ENCODE data around the gene ADORA1. TPM values are rescaled to one million over a fixed set of nuclear protein-coding genes. Genes with fewer than 3 reads are reported as not detected.

Gene ADORA1
- total RNA-seq, 5 donors from 2014 or later (not counting 1 experiment from before 2014, with no cell fraction given), result not detected

- H3K27ac ChIP-seq (ENCODE audit: low read length), result no peak overlapping the region
- no peaks in the 10 kb centered on the region for H3K36me3 ChIP-seq (ENCODE audit: control insufficient read depth in 2 of 2, extremely low read depth in 1 of 2, insufficient read depth in 1 of 2, low read length in 1 of 2)
- H3K9me3 ChIP-seq, result no peaks in the 10 kb centered on the region
- CTCF ChIA-PET, result interaction anchor here in 1 of 2 donors (0.5 kb wide), 1 partner anchor 123 kb away, joined by 3 read pairs; no protein-coding TSS in a partner anchor
- WGBS (ENCODE audit: insufficient coverage), result 20% methylated on average over 8 of the region's 11 CpGs
- H3K4me1 ChIP-seq (ENCODE audit: control insufficient read depth in 1 of 2, extremely low read depth in 1 of 2, insufficient read depth in 2 of 2, low read length in 2 of 2), result no peaks in the 10 kb centered on the region
- Mint-ChIP-seq H3K27ac (no peak overlapping the region), H3K36me3 (no peaks in the 10 kb centered on the region), H3K4me1 (peaks cover 3 to 5% (median 4%) of the 10 kb centered on the region in 3 donors), H3K4me3 (no peak overlapping the region), H3K9me3 (no peaks in the 10 kb centered on the region), H3K27me3 (peaks cover 58 to 84% of the 10 kb centered on the region in 2 donors)
- POLR2A ChIA-PET, result no interaction called here
- no peak for DNase-seq
- peaks cover 15 to 78% of the 10 kb centered on the region in 2 experiments for H3K27me3 ChIP-seq (replicated peaks in 1 of 2; ENCODE audit: control insufficient read depth in 2 of 2, extremely low read depth in 1 of 2, insufficient read depth in 2 of 2, low read length in 1 of 2)
- no peak for ATAC-seq (replicated peaks in 1 of 4)
- H3K4me3 ChIP-seq (ENCODE audit: control insufficient read depth in 1 of 2, extremely low read depth in 1 of 2, low read length in 1 of 2), result no peak overlapping the region
Observed at GRCh38 chr1:203121186-203122015, 6.1 kb upstream of the ADORA1 start.

DNA sequence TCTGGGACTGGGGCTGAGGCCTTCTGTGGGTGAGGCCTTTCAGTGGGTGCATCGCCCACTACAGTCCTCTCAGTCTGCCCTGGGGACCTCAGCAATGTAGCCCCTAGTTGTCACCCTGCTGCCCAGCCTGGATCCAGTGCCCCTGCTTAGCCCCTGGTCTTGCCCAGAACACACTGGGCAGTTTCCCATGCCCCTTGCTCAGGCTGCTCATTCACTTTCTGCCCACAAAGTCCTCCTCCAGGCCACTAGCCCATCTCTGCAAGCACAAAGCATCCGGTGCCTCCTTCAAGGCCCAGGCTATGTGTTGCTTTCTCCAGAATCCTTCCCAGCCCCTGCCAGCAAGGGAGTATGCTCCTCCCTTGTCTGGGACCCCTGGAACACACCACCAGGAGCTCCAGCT is 5.4 kb upstream of the ADORA1 start:
- peaks cover 0 to 3% of the 10 kb centered on the region in 2 experiments for H3K4me1 ChIP-seq (ENCODE audit: control insufficient read depth in 1 of 2, extremely low read depth in 1 of 2, insufficient read depth in 2 of 2, low read length in 2 of 2)
- Mint-ChIP-seq H3K4me3 (no peak overlapping the region), H3K9me3 (no peaks in the 10 kb centered on the region), H3K36me3 (no peaks in the 10 kb centered on the region), H3K27me3 (peaks cover 60 to 88% of the 10 kb centered on the region in 2 donors), H3K27ac (no peak overlapping the region), H3K4me1 (peaks cover 8 to 10% (median 8%) of the 10 kb centered on the region in 3 donors)
- ATAC-seq (replicated peaks in 1 of 4) (no peak), DNase-seq (no peak)
- H3K4me3 ChIP-seq (ENCODE audit: control insufficient read depth in 1 of 2, extremely low read depth in 1 of 2, low read length in 1 of 2), result no peak overlapping the region
- 79% methylated on average over 2 of the region's 2 CpGs for WGBS (ENCODE audit: insufficient coverage)
- H3K27ac ChIP-seq (ENCODE audit: low read length), result no peak overlapping the region
- H3K9me3 ChIP-seq, result no peaks in the 10 kb centered on the region
- H3K36me3 ChIP-seq (ENCODE audit: control insufficient read depth in 2 of 2, extremely low read depth in 1 of 2, insufficient read depth in 1 of 2, low read length in 1 of 2), result no peaks in the 10 kb centered on the region
- CTCF ChIA-PET, result interaction anchor here in 1 of 2 donors (0.5 kb wide), 1 partner anchor 123 kb away, joined by 3 read pairs; no protein-coding TSS in a partner anchor
- peaks cover 15 to 82% of the 10 kb centered on the region in 2 experiments for H3K27me3 ChIP-seq (replicated peaks in 1 of 2; ENCODE audit: control insufficient read depth in 2 of 2, extremely low read depth in 1 of 2, insufficient read depth in 2 of 2, low read length in 1 of 2)
- POLR2A ChIA-PET, result no interaction called here

- no CpG with 5 or more reads among the region's 5 CpGs for WGBS (ENCODE audit: insufficient coverage)
- ATAC-seq (replicated peaks in 1 of 4) (no peak), DNase-seq (no peak)
- Histone ChIP-seq H3K9me3 (no peaks in the 10 kb centered on the region), H3K27ac (ENCODE audit: low read length) (no peak overlapping the region), H3K27me3 (replicated peaks in 1 of 2; ENCODE audit: control insufficient read depth in 2 of 2, extremely low read depth in 1 of 2, insufficient read depth in 2 of 2, low read length in 1 of 2) (peaks cover 5 to 83% of the 10 kb centered on the region in 2 experiments), H3K4me1 (ENCODE audit: control insufficient read depth in 1 of 2, extremely low read depth in 1 of 2, insufficient read depth in 2 of 2, low read length in 2 of 2) (peaks cover 0 to 12% of the 10 kb centered on the region in 2 experiments), H3K4me3 (ENCODE audit: control insufficient read depth in 1 of 2, extremely low read depth in 1 of 2, low read length in 1 of 2) (no peak overlapping the region), H3K36me3 (ENCODE audit: control insufficient read depth in 2 of 2, extremely low read depth in 1 of 2, insufficient read depth in 1 of 2, low read length in 1 of 2) (no peaks in the 10 kb centered on the region)
- ChIA-PET POLR2A (no interaction called here), CTCF (no interaction called here)
- no peak overlapping the region for H3K27ac Mint-ChIP-seq
- no peaks in the 10 kb centered on the region for H3K9me3 Mint-ChIP-seq
- H3K27me3 Mint-ChIP-seq, result peaks cover 66 to 85% of the 10 kb centered on the region in 2 donors
- peaks cover 9 to 18% (median 12%) of the 10 kb centered on the region in 3 donors for H3K4me1 Mint-ChIP-seq
- H3K4me3 Mint-ChIP-seq, result no peak overlapping the region
- no peaks in the 10 kb centered on the region for H3K36me3 Mint-ChIP-seq
Observed at GRCh38 chr1:203124011-203124410, 3.5 kb upstream of the ADORA1 start.

DNA sequence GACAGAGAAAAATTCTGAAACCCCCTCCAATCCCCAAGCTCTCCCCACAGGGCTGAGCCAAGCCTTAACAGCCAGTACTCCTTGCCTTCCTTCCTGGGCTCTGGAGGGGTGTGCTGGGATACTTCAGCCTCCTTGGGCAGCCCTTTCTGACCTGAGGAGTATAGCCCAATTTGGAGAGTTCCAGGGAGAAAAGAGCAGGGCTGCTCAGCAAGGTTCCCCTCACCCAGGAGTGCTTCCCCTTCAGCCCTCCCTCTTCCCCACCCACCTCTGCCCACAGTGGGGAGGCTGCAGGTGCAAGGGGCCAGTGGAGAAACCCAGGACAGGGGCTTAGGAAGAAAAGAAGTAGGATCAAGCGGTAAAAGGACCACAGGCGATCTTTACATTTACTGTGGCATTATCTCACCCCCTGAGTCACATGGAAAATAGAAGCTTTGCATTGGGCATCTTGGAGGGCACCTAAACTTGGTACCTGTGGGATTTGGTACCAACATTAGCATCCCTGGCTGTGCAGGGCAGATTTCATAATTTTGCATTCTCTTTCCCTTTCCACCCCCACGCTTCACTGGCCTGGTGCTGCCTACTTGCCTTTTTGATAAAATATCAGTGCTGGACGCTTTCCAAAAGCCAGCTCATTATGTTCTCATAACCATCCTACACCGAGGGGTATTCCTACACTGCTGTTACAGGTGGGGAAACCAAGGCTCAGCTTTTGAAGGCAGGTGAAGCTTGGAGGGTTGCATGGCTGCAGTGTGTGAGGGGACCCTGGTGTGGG is 2.8 kb upstream of the ADORA1 start:
- DNase-seq, result no peak
- Histone ChIP-seq H3K27me3 (replicated peaks in 1 of 2; ENCODE audit: control insufficient read depth in 2 of 2, extremely low read depth in 1 of 2, insufficient read depth in 2 of 2, low read length in 1 of 2) (peaks cover 4 to 86% of the 10 kb centered on the region in 2 experiments), H3K9me3 (no peaks in the 10 kb centered on the region), H3K36me3 (ENCODE audit: control insufficient read depth in 2 of 2, extremely low read depth in 1 of 2, insufficient read depth in 1 of 2, low read length in 1 of 2) (no peaks in the 10 kb centered on the region), H3K4me3 (ENCODE audit: control insufficient read depth in 1 of 2, extremely low read depth in 1 of 2, low read length in 1 of 2) (no peak overlapping the region), H3K4me1 (ENCODE audit: control insufficient read depth in 1 of 2, extremely low read depth in 1 of 2, insufficient read depth in 2 of 2, low read length in 2 of 2) (peaks cover 0 to 12% of the 10 kb centered on the region in 2 experiments), H3K27ac (ENCODE audit: low read length) (no peak overlapping the region)
- Mint-ChIP-seq H3K27ac (no peak overlapping the region), H3K4me1 (peaks cover 9 to 18% (median 12%) of the 10 kb centered on the region in 3 donors), H3K36me3 (no peaks in the 10 kb centered on the region), H3K27me3 (peaks cover 68 to 87% of the 10 kb centered on the region in 2 donors), H3K9me3 (no peaks in the 10 kb centered on the region), H3K4me3 (no peak overlapping the region)
- WGBS (ENCODE audit: insufficient coverage), result 83% methylated on average over 1 of the region's 5 CpGs
- no peak for ATAC-seq (replicated peaks in 1 of 4)
- CTCF ChIA-PET, result no interaction called here
- POLR2A ChIA-PET, result no interaction called here

DNA sequence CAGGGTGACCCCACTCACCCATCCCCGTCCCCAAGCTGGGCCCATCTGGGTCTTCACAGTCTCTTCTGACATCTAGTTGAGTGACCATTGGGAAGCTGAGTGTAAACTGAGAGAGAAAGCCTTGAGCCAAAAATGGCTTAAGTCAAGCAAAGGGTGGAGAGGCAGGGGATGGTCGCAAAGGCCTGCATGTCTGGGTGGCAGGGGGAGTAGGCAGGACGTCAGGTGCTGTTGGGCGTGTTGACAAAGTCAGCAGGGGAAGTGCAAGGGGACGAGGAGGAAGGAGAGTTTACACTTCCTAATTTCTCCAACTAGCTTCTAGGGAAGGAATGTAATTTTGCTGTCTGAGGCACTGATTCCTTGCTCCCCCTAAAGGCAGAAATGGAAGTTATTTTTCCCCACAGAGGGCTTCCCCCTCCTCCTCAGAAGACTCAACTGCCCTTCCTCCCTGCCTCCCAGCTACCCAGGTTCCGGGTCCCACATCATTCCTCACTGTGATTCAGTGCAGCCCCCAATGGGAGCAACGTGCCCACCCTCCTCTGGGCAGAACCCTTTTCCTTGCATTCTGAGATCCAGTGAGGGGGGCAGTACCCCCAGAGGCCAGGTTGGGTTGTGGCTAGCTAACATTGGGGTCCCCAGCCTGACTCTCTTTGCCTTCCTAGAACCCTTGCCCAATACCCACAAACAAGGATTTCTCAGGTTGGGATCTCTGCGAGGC is 1.2 kb upstream of the ADORA1 start:
- no peak overlapping the region for H3K27ac Mint-ChIP-seq
- 0% methylated on average over 1 of the region's 8 CpGs for WGBS (ENCODE audit: insufficient coverage)
- ChIA-PET CTCF (no interaction called here), POLR2A (no interaction called here)
- H3K4me1 ChIP-seq (ENCODE audit: control insufficient read depth in 1 of 2, extremely low read depth in 1 of 2, insufficient read depth in 2 of 2, low read length in 2 of 2), result peaks cover 0 to 12% of the 10 kb centered on the region in 2 experiments
- no peaks in the 10 kb centered on the region for H3K9me3 ChIP-seq
- no peak overlapping the region for H3K27ac ChIP-seq (ENCODE audit: low read length)
- no peak overlapping the region for H3K4me3 ChIP-seq (ENCODE audit: control insufficient read depth in 1 of 2, extremely low read depth in 1 of 2, low read length in 1 of 2)
- H3K9me3 Mint-ChIP-seq, result no peaks in the 10 kb centered on the region
- DNase-seq (no peak), ATAC-seq (replicated peaks in 1 of 4) (no peak)
- peaks cover 9 to 18% (median 12%) of the 10 kb centered on the region in 3 donors for H3K4me1 Mint-ChIP-seq
- no peaks in the 10 kb centered on the region for H3K36me3 ChIP-seq (ENCODE audit: control insufficient read depth in 2 of 2, extremely low read depth in 1 of 2, insufficient read depth in 1 of 2, low read length in 1 of 2)
- H3K4me3 Mint-ChIP-seq, result peak overlapping the region in 1 of 3 donors; percentile 65
- H3K36me3 Mint-ChIP-seq, result no peaks in the 10 kb centered on the region
- H3K27me3 Mint-ChIP-seq, result peaks cover 55 to 76% of the 10 kb centered on the region in 2 donors
- peaks cover 4 to 85% of the 10 kb centered on the region in 2 experiments for H3K27me3 ChIP-seq (replicated peaks in 1 of 2; ENCODE audit: control insufficient read depth in 2 of 2, extremely low read depth in 1 of 2, insufficient read depth in 2 of 2, low read length in 1 of 2)

Measured in T-cell (primary cell).